Peyer's patch (tissue), 4 donors: Measurements from ENCODE around the gene RAB27B.

Source experiments
- CTCF ChIP-seq, 6 experiments: fragments of 450-650 bp in 4 of 6; fragments of 200-600 bp in 2 of 6; sonication (generic) in 1 of 6; IDR thresholded peaks; one replicate each; pipeline ENCODE4 v1.5.1; 2017 to 2019; ENCODE audit warnings: antibody characterized with exemption in 6 of 6, mild to moderate bottlenecking in 3 of 6, moderate library complexity in 1 of 6
- POLR2A ChIP-seq, 2 donors: fragments of 450-650 bp; IDR thresholded peaks; one replicate each; pipeline ENCODE4 v1.5.1; 2017; ENCODE audit warnings: antibody characterized with exemption in 2 of 2, mild to moderate bottlenecking in 2 of 2, moderate library complexity in 2 of 2

- no peak for TF ChIP-seq POLR2A (IDR thresholded peaks at IDR 0.05)
- no peak for TF ChIP-seq CTCF (IDR thresholded peaks at IDR 0.05)
Measured at GRCh38 chr18:54877076-54877475, 48.8 kb downstream of the RAB27B start.
